Measurements from ENCODE around the gene LRRC37B.

DNA sequence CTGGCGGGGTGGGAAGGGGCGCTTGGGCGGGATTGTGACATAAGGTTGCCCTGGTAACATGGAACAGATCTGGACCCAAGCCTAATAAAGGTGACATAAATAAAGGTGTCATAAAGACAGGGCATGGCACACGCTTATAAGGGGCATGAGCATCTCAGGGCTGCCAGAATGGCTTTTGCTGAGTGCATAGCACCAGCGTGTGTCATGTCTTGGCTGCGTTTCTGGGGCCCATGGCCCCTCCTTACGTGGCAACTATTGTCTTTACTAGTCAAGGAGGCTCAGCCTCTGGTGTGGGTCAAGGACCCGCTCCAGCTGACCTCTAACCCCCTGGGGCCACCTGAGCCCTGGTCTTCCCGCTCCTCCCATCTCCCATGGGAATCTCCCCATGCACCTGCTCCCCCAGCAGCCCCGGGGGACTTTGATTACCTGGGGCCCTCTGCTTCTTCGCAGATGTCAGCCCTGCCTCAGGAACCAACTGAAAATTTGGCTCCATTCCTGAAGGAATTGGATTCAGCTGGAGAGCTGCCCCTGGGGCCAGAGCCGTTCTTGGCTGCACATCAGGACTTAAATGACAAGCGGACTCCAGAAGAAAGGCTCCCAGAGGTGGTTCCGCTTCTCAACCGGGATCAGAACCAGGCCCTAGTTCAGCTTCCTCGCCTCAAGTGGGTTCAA is 13.9 kb downstream of the LRRC37B start:
- no peak for TF ChIP-seq ZNF562 (CRISPR knock-in tag; IDR thresholded peaks at IDR 0.05; ENCODE audit: borderline replicate concordance)
- no peak for TF ChIP-seq ZSCAN29 (CRISPR knock-in tag; conservative IDR thresholded peaks at IDR 0.05)
- TF ChIP-seq POLR2A (IDR thresholded peaks at IDR 0.05; ENCODE audit: insufficient read depth in 1 of 2, low read depth in 2 of 2, low read length in 2 of 2) = no peak

All from HepG2 (cell line).